ENCODE results near the gene ABCB4. TPM values are rescaled to one million over a fixed set of nuclear protein-coding genes. Genes with fewer than 3 reads are reported as not detected.

Gene ABCB4
- total and polyA plus RNA-seq, 2 experiments from 2014 or later = 1.2 to 1.5 TPM

DNA sequence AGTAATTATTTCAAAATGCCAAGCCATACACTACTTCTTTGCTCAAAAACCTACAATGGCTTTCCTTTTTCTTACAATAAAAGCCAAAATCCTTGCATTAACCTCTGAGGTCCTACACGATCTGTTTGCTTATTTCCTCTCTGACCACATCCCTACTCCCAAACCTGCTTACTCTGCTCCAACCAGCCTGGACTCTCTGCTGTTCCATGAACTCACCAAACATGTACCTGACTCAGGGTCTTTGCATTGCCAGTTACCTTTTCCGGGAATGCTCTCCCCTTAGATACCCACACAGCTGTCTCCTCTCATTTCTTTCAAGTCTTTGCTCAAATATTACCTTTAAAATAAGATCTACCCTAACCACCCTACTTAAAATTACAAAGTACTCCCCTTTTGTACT, 2.3 kb downstream of the ABCB4 start (continued):
- TF ChIP-seq, protein P1, sequence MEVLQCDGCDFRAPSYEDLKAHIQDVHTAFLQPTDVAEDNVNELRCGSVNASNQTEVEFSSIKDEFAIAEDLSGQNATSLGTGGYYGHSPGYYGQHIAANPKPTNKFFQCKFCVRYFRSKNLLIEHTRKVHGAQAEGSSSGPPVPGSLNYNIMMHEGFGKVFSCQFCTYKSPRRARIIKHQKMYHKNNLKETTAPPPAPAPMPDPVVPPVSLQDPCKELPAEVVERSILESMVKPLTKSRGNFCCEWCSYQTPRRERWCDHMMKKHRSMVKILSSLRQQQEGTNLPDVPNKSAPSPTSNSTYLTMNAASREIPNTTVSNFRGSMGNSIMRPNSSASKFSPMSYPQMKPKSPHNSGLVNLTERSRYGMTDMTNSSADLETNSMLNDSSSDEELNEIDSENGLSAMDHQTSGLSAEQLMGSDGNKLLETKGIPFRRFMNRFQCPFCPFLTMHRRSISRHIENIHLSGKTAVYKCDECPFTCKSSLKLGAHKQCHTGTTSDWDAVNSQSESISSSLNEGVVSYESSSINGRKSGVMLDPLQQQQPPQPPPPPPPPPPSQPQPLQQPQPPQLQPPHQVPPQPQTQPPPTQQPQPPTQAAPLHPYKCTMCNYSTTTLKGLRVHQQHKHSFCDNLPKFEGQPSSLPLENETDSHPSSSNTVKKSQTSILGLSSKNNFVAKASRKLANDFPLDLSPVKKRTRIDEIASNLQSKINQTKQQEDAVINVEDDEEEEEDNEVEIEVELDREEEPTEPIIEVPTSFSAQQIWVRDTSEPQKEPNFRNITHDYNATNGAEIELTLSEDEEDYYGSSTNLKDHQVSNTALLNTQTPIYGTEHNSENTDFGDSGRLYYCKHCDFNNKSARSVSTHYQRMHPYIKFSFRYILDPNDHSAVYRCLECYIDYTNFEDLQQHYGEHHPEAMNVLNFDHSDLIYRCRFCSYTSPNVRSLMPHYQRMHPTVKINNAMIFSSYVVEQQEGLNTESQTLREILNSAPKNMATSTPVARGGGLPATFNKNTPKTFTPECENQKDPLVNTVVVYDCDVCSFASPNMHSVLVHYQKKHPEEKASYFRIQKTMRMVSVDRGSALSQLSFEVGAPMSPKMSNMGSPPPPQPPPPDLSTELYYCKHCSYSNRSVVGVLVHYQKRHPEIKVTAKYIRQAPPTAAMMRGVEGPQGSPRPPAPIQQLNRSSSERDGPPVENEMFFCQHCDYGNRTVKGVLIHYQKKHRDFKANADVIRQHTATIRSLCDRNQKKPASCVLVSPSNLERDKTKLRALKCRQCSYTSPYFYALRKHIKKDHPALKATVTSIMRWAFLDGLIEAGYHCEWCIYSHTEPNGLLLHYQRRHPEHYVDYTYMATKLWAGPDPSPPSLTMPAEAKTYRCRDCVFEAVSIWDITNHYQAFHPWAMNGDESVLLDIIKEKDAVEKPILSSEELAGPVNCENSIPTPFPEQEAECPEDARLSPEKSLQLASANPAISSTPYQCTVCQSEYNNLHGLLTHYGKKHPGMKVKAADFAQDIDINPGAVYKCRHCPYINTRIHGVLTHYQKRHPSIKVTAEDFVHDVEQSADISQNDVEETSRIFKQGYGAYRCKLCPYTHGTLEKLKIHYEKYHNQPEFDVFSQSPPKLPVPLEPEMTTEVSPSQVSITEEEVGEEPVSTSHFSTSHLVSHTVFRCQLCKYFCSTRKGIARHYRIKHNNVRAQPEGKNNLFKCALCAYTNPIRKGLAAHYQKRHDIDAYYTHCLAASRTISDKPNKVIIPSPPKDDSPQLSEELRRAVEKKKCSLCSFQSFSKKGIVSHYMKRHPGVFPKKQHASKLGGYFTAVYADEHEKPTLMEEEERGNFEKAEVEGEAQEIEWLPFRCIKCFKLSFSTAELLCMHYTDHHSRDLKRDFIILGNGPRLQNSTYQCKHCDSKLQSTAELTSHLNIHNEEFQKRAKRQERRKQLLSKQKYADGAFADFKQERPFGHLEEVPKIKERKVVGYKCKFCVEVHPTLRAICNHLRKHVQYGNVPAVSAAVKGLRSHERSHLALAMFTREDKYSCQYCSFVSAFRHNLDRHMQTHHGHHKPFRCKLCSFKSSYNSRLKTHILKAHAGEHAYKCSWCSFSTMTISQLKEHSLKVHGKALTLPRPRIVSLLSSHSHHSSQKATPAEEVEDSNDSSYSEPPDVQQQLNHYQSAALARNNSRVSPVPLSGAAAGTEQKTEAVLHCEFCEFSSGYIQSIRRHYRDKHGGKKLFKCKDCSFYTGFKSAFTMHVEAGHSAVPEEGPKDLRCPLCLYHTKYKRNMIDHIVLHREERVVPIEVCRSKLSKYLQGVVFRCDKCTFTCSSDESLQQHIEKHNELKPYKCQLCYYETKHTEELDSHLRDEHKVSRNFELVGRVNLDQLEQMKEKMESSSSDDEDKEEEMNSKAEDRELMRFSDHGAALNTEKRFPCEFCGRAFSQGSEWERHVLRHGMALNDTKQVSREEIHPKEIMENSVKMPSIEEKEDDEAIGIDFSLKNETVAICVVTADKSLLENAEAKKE (CRISPR knock-in tag; IDR thresholded peaks at IDR 0.05) = no peak
- TF ChIP-seq POLR2AphosphoS5 (IDR thresholded peaks at IDR 0.05; ENCODE audit: low read depth) (no peak), ZNF331 (CRISPR knock-in tag; IDR thresholded peaks at IDR 0.05; ENCODE audit: low read depth) (no peak), JUNB (IDR thresholded peaks at IDR 0.05; ENCODE audit: unreplicated experiment) (no peak)

DNA sequence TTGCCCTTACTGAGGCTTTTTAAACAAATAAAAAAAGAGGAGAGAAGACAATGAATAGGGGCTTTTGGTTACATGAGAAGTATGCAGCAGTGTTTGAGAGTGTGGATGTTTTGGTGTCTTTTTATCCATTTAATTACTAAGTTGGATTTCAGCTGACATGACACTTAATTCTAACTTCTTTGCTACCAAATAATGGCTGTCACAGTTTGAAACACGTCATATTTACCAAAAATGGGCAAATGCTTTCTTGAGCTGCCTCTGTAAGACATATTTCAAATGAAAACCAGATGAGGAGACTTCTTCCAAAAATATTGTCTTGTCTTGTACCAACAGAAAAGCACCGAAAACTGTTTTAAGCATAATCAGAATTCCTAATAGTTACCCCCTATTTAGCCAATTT, 4.0 kb downstream of the ABCB4 start:
- H4K20me1 ChIP-seq (replicated peaks; ENCODE audit: insufficient read depth) = no peaks in the 10 kb centered on the region
- H3K27me3 Mint-ChIP-seq (ENCODE audit: insufficient read depth, low read depth, poor library complexity) = peaks cover 17% of the 10 kb centered on the region
- TF ChIP-seq EZH2 (IDR thresholded peaks at IDR 0.05; ENCODE audit: low read depth, unreplicated experiment) (no peak), EZH2phosphoT487 (IDR thresholded peaks at IDR 0.05; ENCODE audit: unreplicated experiment) (no peak), JUNB (IDR thresholded peaks at IDR 0.05; ENCODE audit: unreplicated experiment) (no peak), CREB1 (CRISPR knock-in tag; IDR thresholded peaks at IDR 0.05; ENCODE audit: low read depth) (no peak), STAT1 (IDR thresholded peaks at IDR 0.05; ENCODE audit: unreplicated experiment) (no peak), ZNF331 (CRISPR knock-in tag; IDR thresholded peaks at IDR 0.05; ENCODE audit: low read depth) (no peak), ZNF114 (CRISPR knock-in tag; IDR thresholded peaks at IDR 0.05) (no peak)
- TF ChIP-seq, protein P2, sequence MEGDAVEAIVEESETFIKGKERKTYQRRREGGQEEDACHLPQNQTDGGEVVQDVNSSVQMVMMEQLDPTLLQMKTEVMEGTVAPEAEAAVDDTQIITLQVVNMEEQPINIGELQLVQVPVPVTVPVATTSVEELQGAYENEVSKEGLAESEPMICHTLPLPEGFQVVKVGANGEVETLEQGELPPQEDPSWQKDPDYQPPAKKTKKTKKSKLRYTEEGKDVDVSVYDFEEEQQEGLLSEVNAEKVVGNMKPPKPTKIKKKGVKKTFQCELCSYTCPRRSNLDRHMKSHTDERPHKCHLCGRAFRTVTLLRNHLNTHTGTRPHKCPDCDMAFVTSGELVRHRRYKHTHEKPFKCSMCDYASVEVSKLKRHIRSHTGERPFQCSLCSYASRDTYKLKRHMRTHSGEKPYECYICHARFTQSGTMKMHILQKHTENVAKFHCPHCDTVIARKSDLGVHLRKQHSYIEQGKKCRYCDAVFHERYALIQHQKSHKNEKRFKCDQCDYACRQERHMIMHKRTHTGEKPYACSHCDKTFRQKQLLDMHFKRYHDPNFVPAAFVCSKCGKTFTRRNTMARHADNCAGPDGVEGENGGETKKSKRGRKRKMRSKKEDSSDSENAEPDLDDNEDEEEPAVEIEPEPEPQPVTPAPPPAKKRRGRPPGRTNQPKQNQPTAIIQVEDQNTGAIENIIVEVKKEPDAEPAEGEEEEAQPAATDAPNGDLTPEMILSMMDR (conservative IDR thresholded peaks at IDR 0.05; ENCODE audit: low read depth in 2 of 2) = no peak
- TF ChIP-seq, protein P3, sequence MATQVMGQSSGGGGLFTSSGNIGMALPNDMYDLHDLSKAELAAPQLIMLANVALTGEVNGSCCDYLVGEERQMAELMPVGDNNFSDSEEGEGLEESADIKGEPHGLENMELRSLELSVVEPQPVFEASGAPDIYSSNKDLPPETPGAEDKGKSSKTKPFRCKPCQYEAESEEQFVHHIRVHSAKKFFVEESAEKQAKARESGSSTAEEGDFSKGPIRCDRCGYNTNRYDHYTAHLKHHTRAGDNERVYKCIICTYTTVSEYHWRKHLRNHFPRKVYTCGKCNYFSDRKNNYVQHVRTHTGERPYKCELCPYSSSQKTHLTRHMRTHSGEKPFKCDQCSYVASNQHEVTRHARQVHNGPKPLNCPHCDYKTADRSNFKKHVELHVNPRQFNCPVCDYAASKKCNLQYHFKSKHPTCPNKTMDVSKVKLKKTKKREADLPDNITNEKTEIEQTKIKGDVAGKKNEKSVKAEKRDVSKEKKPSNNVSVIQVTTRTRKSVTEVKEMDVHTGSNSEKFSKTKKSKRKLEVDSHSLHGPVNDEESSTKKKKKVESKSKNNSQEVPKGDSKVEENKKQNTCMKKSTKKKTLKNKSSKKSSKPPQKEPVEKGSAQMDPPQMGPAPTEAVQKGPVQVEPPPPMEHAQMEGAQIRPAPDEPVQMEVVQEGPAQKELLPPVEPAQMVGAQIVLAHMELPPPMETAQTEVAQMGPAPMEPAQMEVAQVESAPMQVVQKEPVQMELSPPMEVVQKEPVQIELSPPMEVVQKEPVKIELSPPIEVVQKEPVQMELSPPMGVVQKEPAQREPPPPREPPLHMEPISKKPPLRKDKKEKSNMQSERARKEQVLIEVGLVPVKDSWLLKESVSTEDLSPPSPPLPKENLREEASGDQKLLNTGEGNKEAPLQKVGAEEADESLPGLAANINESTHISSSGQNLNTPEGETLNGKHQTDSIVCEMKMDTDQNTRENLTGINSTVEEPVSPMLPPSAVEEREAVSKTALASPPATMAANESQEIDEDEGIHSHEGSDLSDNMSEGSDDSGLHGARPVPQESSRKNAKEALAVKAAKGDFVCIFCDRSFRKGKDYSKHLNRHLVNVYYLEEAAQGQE (IDR thresholded peaks at IDR 0.05; ENCODE audit: unreplicated experiment) = no peak
- TF ChIP-seq, protein P4, sequence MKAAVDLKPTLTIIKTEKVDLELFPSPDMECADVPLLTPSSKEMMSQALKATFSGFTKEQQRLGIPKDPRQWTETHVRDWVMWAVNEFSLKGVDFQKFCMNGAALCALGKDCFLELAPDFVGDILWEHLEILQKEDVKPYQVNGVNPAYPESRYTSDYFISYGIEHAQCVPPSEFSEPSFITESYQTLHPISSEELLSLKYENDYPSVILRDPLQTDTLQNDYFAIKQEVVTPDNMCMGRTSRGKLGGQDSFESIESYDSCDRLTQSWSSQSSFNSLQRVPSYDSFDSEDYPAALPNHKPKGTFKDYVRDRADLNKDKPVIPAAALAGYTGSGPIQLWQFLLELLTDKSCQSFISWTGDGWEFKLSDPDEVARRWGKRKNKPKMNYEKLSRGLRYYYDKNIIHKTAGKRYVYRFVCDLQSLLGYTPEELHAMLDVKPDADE (IDR thresholded peaks at IDR 0.05) = no peak

More for the DNA sequence above, 4.0 kb downstream of the ABCB4 start:
- no peak overlapping the region for H3K27ac Mint-ChIP-seq
- Histone ChIP-seq H3K27me3 (ENCODE audit: insufficient read depth) (peaks cover 28% of the 10 kb centered on the region), H3K4me1 (ENCODE audit: insufficient read depth) (peaks cover 13% of the 10 kb centered on the region), H3K9me2 (ENCODE audit: insufficient read depth) (no peaks in the 10 kb centered on the region), H3F3A (replicated peaks; ENCODE audit: low read depth) (no peaks in the 10 kb centered on the region), H3K4me3 (no peak overlapping the region), H2AFZ (no peak overlapping the region), H3K36me3 (ENCODE audit: insufficient read depth) (no peaks in the 10 kb centered on the region), H3K27ac (ENCODE audit: low read depth) (no peak overlapping the region), H3K4me2 (no peak overlapping the region), H3K79me2 (replicated peaks; ENCODE audit: insufficient read depth) (no peaks in the 10 kb centered on the region)
- ATAC-seq (no peak), DNase-seq (ENCODE audit: low spot score) (no peak)
- peaks cover 15% of the 10 kb centered on the region for H3K36me3 Mint-ChIP-seq (ENCODE audit: low read depth)
- peaks cover 22% of the 10 kb centered on the region for H3K9me3 Mint-ChIP-seq
- no peak overlapping the region for H3K4me3 Mint-ChIP-seq
- H3K4me1 Mint-ChIP-seq = peaks cover 9% of the 10 kb centered on the region

Measured in GM23338 (cell line).